ENCODE measurements around the gene GPR17.
A peak's percentile ranks its signal among the peaks of the same experiment; 100 is the strongest.

The GPR17 gene

DNA sequence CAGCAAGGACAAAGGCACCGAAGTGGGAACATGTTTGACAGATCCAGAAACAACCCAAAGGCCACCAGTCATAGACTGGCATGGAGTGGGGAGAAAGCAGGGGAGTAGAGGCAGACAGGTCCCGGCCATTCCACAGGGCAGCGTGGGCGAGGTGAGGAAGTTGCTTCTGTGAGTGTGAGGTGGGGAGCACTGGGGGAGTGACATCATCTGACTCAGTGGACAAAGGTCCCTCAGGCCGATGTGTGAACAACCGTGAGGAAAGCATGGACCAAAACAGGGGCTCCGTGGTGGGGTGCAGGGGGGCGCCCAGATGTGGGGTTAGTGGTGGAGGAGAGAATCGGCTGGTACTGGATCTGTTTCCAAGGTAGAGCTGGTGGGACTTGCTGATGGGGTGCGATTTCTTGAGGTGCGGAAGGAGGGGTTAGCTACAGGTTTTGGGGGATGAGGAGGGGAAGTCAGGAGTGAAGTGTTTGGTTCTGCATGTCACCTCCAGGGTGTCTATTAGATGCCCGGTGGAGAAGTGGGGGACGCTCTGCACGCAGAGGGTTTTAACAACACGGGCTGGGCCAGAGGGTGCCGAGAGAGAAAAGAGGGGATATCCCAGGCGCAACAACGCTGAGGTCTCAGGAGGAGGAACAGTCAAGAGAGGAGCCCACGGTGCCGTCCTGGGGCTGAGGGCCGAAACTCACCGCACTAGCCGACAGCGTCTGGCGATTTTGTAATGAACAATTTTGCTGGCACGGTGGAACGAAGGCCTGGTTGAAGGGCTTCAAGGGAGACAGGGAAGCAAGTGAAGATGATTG is 52.8 kb downstream of the GPR17 start:
- no peak for DNase-seq

GRCh38 chr2:127700527-127701192 is 54.7 kb downstream of the GPR17 start:
- DNase-seq = no peak

GRCh38 chr2:127701193-127701650 is 55.3 kb downstream of the GPR17 start, which contains the start of gene SFT2D3:
Gene SFT2D3 (plus strand): TSS chr2:127701497. CDS start chr2:127701529, 32 bp downstream.
- DNase-seq = peak; percentile 90

GRCh38 chr2:127701651-127702394 is 55.9 kb downstream of the GPR17 start:
- DNase-seq = peak; percentile 67
